Activated CD8-positive, alpha-beta memory T cell treated with anti-CD3 and anti-CD28 coated beads for 4 hours (primary cell): ENCODE measurements around the gene APOBEC3H.
A peak's percentile ranks its signal among the peaks of the same experiment; 100 is the strongest.

Experiments used
- DNase-seq, 2 donors: peaks; one replicate each; pipeline ENCODE4 v3.0.0-alpha.2; 2020; ENCODE audit warnings: low read depth in 2 of 2

The APOBEC3H gene

GRCh38 chr22:39110631-39111561 is 13.9 kb downstream of the APOBEC3H start:
- no peak for DNase-seq

GRCh38 chr22:39114112-39114511 is 17.1 kb downstream of the APOBEC3H start:
- DNase-seq = no peak

- DNase-seq = no peak
Measured at GRCh38 chr22:39115570-39115969, 18.5 kb downstream of the APOBEC3H start.

- DNase-seq = no peak
Measured at GRCh38 chr22:39115977-39116621, 19.1 kb downstream of the APOBEC3H start.

GRCh38 chr22:39117585-39118191 is 20.6 kb downstream of the APOBEC3H start:
- peak; percentile 62 to 66 for DNase-seq

GRCh38 chr22:39120983-39121382 is 23.9 kb downstream of the APOBEC3H start:
- no peak for DNase-seq

- no peak for DNase-seq
Measured at GRCh38 chr22:39122772-39123470, 25.9 kb downstream of the APOBEC3H start.

- no peak for DNase-seq
Measured at GRCh38 chr22:39123751-39124581, 26.9 kb downstream of the APOBEC3H start.

- no peak for DNase-seq
Measured at GRCh38 chr22:39125622-39126021, 28.6 kb downstream of the APOBEC3H start.

- DNase-seq = no peak
Measured at GRCh38 chr22:39128508-39128907, 31.5 kb downstream of the APOBEC3H start.

GRCh38 chr22:39129081-39129480 is 32.0 kb downstream of the APOBEC3H start:
- DNase-seq = no peak

GRCh38 chr22:39129746-39130145 is 32.7 kb downstream of the APOBEC3H start:
- DNase-seq = no peak

- DNase-seq = no peak
Measured at GRCh38 chr22:39130152-39130704, 33.2 kb downstream of the APOBEC3H start.

- DNase-seq = no peak
Measured at GRCh38 chr22:39130892-39131855, 34.1 kb downstream of the APOBEC3H start.

- DNase-seq = no peak
Measured at GRCh38 chr22:39132281-39132680, 35.2 kb downstream of the APOBEC3H start.

- no peak for DNase-seq
Measured at GRCh38 chr22:39132871-39133524, 36.0 kb downstream of the APOBEC3H start.

GRCh38 chr22:39133871-39134270 is 36.8 kb downstream of the APOBEC3H start:
- DNase-seq = no peak

GRCh38 chr22:39134366-39135091 is 37.5 kb downstream of the APOBEC3H start:
- DNase-seq = no peak
